GM18907 (cell line): ENCODE data around the gene IRF2.
"Not testable (repeated sequence)": the region's sequence is repeated elsewhere in the genome, so short reads cannot be mapped to it uniquely, and the experiment has no call there.

ENCODE experiments used
- ATAC-seq: cut with Tn5 transposase; IDR thresholded peaks from one replicate; pipeline ENCODE4 v1.9.1; 2021; ENCODE audit warnings: mild to moderate bottlenecking, moderate library complexity; ENCODE audit not compliant: unreplicated experiment

The IRF2 gene

GRCh38 chr4:184392748-184393559, 81.4 kb downstream of the IRF2 start:
- no peak for ATAC-seq

GRCh38 chr4:184392316-184392715, 82.0 kb downstream of the IRF2 start:
- ATAC-seq: no peak

GRCh38 chr4:184389978-184390900, 84.1 kb downstream of the IRF2 start:
- ATAC-seq: no peak

GRCh38 chr4:184388106-184388505, 86.2 kb downstream of the IRF2 start:
- ATAC-seq: no peak

- ATAC-seq: no peak
Measured at GRCh38 chr4:184387351-184387750, 87.0 kb downstream of the IRF2 start.

- no peak for ATAC-seq
Measured at GRCh38 chr4:184386271-184386781, 88.0 kb downstream of the IRF2 start.

- no peak for ATAC-seq
Measured at GRCh38 chr4:184385705-184386141, 88.6 kb downstream of the IRF2 start.

GRCh38 chr4:184384810-184385557, 89.4 kb downstream of the IRF2 start:
- peak; percentile 38 for ATAC-seq

- peak; percentile 91 for ATAC-seq
Measured at GRCh38 chr4:184384056-184384809, 90.1 kb downstream of the IRF2 start.

- ATAC-seq: no peak
Measured at GRCh38 chr4:184383497-184384055, 90.8 kb downstream of the IRF2 start.

GRCh38 chr4:184382189-184382846, 92.0 kb downstream of the IRF2 start:
- no peak for ATAC-seq

GRCh38 chr4:184380707-184381106, 93.6 kb downstream of the IRF2 start:
- ATAC-seq: no peak

- not testable (repeated sequence) for ATAC-seq
Measured at GRCh38 chr4:184380214-184380613, 94.1 kb downstream of the IRF2 start.

- no peak for ATAC-seq
Measured at GRCh38 chr4:184376923-184377322, 97.4 kb downstream of the IRF2 start.

- no peak for ATAC-seq
Measured at GRCh38 chr4:184376126-184376838, 98.1 kb downstream of the IRF2 start.

GRCh38 chr4:184375623-184376022, 98.7 kb downstream of the IRF2 start:
- ATAC-seq: not testable (repeated sequence)

GRCh38 chr4:184375027-184375426, 99.3 kb downstream of the IRF2 start:
- ATAC-seq: no peak

GRCh38 chr4:184373886-184374405, 100.4 kb downstream of the IRF2 start:
- no peak for ATAC-seq
